Loucy (cell line): ENCODE data around the gene TUBB4B.

Experiments used
- CTCF ChIP-seq: fragments of 200-600 bp; sonication (generic); conservative IDR thresholded peaks from 2 replicates; pipeline ENCODE4 v1.5.1; 2014; ENCODE audit warnings: mild to moderate bottlenecking, antibody characterized with exemption, low read length
- EZH2phosphoT487 ChIP-seq: fragments of 200-600 bp; IDR thresholded peaks from 2 replicates; pipeline ENCODE4 v1.6.1; 2018; ENCODE audit warnings: antibody characterized with exemption, mild to moderate bottlenecking, moderate library complexity, borderline replicate concordance

GRCh38 chr9:137250329-137251193, 9.5 kb downstream of the TUBB4B start:
- TF ChIP-seq CTCF (no peak), EZH2phosphoT487 (no peak)
